ENCODE measurements around the gene MN1. TPM values are rescaled to one million over a fixed set of nuclear protein-coding genes. Genes with fewer than 3 reads are reported as not detected.

Gene MN1
- total and polyA plus RNA-seq, 2 of the 8 experiments (the other 6 are each of a cell fraction or from before 2014, with no cell fraction given), result 3.1 to 4.9 TPM

DNA sequence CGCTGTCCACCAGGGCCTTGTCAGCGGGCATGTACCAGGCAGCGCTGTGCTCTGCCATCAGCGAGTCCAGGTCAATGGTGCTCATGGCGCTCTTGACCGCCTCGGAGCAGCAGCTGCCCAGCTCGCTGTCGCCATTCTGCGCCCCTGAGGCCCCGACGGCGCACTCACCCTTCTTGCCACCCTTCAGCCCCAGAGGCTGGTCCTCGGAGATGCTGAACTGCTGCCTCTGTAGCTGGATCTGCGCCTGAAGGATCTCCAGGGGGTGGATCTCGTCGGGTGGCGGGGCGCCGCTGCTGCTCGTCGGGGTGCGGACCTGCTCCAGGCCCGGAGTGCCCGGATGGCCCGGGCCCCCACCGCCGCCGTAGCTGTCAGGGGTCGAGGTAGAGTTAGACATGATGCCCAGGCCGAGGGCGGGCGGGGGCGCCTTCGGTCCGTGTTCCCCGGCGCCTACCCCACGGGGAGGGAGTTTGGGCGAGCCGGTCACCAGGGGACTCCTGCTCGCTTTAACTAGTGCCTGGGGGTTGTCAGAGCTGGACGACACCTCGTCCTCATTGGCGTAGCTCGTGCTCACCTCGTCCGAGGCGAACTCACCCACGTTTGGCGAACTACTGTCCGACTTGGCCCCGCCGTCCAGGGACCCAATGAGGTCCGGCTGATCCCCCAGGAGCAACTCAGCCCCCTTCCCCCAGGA, 4.6 kb downstream of the MN1 start:
- FAIRE-seq (no peak), DNase-seq (ENCODE audit: low read depth in 1 of 2, low spot score in 2 of 2) (no peak)
- Histone ChIP-seq H4K5ac (ENCODE audit: insufficient read length, low read depth, low read length) (no peak overlapping the region), H3K9ac (replicated peaks in 1 of 4; ENCODE audit: extremely low read depth in 1 of 4, low read depth in 3 of 4, low read length in 3 of 4) (no peak overlapping the region), H3K79me1 (ENCODE audit: low read depth, low read length) (no peaks in the 10 kb centered on the region), H3K4me2 (ENCODE audit: insufficient read depth in 1 of 2, low read depth in 2 of 2, low read length in 2 of 2) (peak overlapping the region; percentile 83 to 95), H2BK15ac (ENCODE audit: low read length) (peak overlapping the region; percentile 95), H3K18ac (ENCODE audit: extremely low read depth, low read length) (peak overlapping the region; percentile 25), H3K27ac (ENCODE audit: low read depth, low read length) (no peak overlapping the region), H3K9me3 (ENCODE audit: insufficient read depth in 2 of 2, low read depth in 1 of 2, low read length in 1 of 2) (no peaks in the 10 kb centered on the region), H3K23me2 (ENCODE audit: low read depth, low read length) (peaks cover 16% of the 10 kb centered on the region; the same call in 1 of the 2 replicates), H3K36me3 (ENCODE audit: control insufficient read depth in 2 of 4, insufficient read depth in 4 of 4, low read length in 3 of 4) (peaks cover 0 to 24% (median 0%) of the 10 kb centered on the region in 4 experiments; a peak in 1 of 8 replicates), H4K8ac (ENCODE audit: extremely low read depth, insufficient read depth, low read length) (peak overlapping the region; percentile 83; the same call in 1 of the 2 replicates), H2BK20ac (ENCODE audit: low read length) (peak overlapping the region; percentile 66; the same call in 1 of the 2 replicates), H4K20me1 (replicated peaks in 1 of 2; ENCODE audit: control insufficient read depth in 1 of 2, insufficient read depth in 2 of 2, low read length in 2 of 2) (peaks cover 9 to 12% of the 10 kb centered on the region in 2 experiments), H3K4ac (replicated peaks; ENCODE audit: insufficient read length, low read depth, low read length) (no peak overlapping the region), H4K91ac (replicated peaks; ENCODE audit: insufficient read length, low read length) (peak overlapping the region; percentile 17), H3K79me2 (ENCODE audit: control insufficient read depth in 1 of 2, insufficient read depth in 2 of 2, low read length in 2 of 2) (no peaks in the 10 kb centered on the region), H3K14ac (ENCODE audit: insufficient read length) (no peak overlapping the region), H3K27me3 (replicated peaks in 1 of 4; ENCODE audit: control insufficient read depth in 3 of 4, extremely low read depth in 1 of 4, insufficient read depth in 3 of 4, low read length in 3 of 4) (peaks cover 47 to 83% (median 63%) of the 10 kb centered on the region in 4 experiments), H2AK5ac (ENCODE audit: low read depth, low read length) (no peak overlapping the region; the same call in 1 of the 2 replicates), H2AFZ (ENCODE audit: low read length) (no peak overlapping the region), H3K23ac (ENCODE audit: insufficient read length) (no peak overlapping the region), H2BK12ac (ENCODE audit: low read depth, low read length) (peak overlapping the region; percentile 64; the same call in 1 of the 2 replicates), H3K4me1 (replicated peaks in 1 of 4; ENCODE audit: control insufficient read depth in 3 of 4, insufficient read depth in 4 of 4, low read length in 3 of 4) (peaks cover 15 to 59% (median 40%) of the 10 kb centered on the region in 4 experiments), H2BK5ac (ENCODE audit: low read depth, low read length) (peak overlapping the region; percentile 18; the same call in 1 of the 2 replicates), H2BK120ac (replicated peaks; ENCODE audit: low read depth, low read length) (no peak overlapping the region), H3K56ac (replicated peaks; ENCODE audit: insufficient read length, low read depth, low read length) (no peak overlapping the region), H3K4me3 (ENCODE audit: extremely low read depth in 1 of 4, insufficient read depth in 2 of 4, low read depth in 3 of 4, low read length in 4 of 4) (peak overlapping the region; percentile 3 to 69 (median 30); a peak in 5 of 8 replicates)
- POLR2A ChIA-PET (ENCODE audit: partially characterized antibody), result interaction anchor here (0.9 to 1.8 kb wide), 3 partner anchors 16 to 222 kb away, joined by 3 to 5 read pairs (median 3); no protein-coding TSS in a partner anchor
- TF ChIP-seq SIN3A (conservative IDR thresholded peaks at IDR 0.05 in 1 of 2, IDR thresholded peaks at IDR 0.05 in 1 of 2; ENCODE audit: low read depth in 1 of 2, low read length in 2 of 2), result no peak
- TF ChIP-seq, protein P1, sequence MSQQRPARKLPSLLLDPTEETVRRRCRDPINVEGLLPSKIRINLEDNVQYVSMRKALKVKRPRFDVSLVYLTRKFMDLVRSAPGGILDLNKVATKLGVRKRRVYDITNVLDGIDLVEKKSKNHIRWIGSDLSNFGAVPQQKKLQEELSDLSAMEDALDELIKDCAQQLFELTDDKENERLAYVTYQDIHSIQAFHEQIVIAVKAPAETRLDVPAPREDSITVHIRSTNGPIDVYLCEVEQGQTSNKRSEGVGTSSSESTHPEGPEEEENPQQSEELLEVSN (IDR thresholded peaks at IDR 0.05), result peak; percentile 28; the same call in 1 of the 2 replicates
- TF ChIP-seq YY1 (IDR thresholded peaks at IDR 0.05; ENCODE audit: low read depth, low read length), result no peak
- TF ChIP-seq EZH2 (IDR thresholded peaks at IDR 0.05; ENCODE audit: low read depth, low read length, severe bottlenecking), result peak; percentile 84
- TF ChIP-seq SUZ12 (IDR thresholded peaks at IDR 0.05; ENCODE audit: low read length), result peak; percentile 77
- peak; percentile 50; the same call in 1 of the 2 replicates for TF ChIP-seq RBBP5 (IDR thresholded peaks at IDR 0.05; ENCODE audit: borderline replicate concordance, low read depth, low read length)
- peak; percentile 52 for TF ChIP-seq ASH2L (IDR thresholded peaks at IDR 0.05; ENCODE audit: low read length)
- CTCF ChIA-PET (ENCODE audit: partially characterized antibody), result interaction anchor here (0.6 to 1.8 kb wide), 9 partner anchors 8 to 115 kb away, joined by 3 to 4 read pairs (median 3); no protein-coding TSS in a partner anchor
- 11% methylated on average over 49 of the region's 55 CpGs; no CpG with 5 or more reads in 1 of the 2 experiments for WGBS, 2 experiments (ENCODE audit: extremely low coverage in 1 of 2, insufficient coverage in 1 of 2, insufficient read length in 1 of 2, insufficient replicate concordance in 2 of 2, low coverage in 1 of 2, low lambda C conversion rate in 2 of 2, missing lambda C conversion rate in 1 of 2)
